Middle frontal gyrus (tissue), 1 donor: ENCODE measurements around the gene A2ML1.
"Not testable (repeated sequence)": the region's sequence is repeated elsewhere in the genome, so short reads cannot be mapped to it uniquely, and the experiment has no call there.

ENCODE experiments used
- DNase-seq: peaks from one replicate; pipeline ENCODE4 v3.0.0-alpha.2; 2015; ENCODE audit warnings: low spot score; ENCODE audit errors: extremely low spot score

A2ML1 gene

GRCh38 chr12:8817856-8818255 lies 4.6 kb upstream of the A2ML1 start:
- no peak for DNase-seq

- no peak for DNase-seq
These were observed 3.9 kb upstream of the A2ML1 start for GRCh38 chr12:8818526-8818925.

GRCh38 chr12:8819666-8819980 lies 2.8 kb upstream of the A2ML1 start:
- DNase-seq, result no peak

- DNase-seq, result not testable (repeated sequence)
These were observed 1.6 kb upstream of the A2ML1 start for GRCh38 chr12:8820676-8821407.

GRCh38 chr12:8821591-8821990 lies 830 bp upstream of the A2ML1 start:
- no peak for DNase-seq

GRCh38 chr12:8823565-8824300 lies 1.3 kb downstream of the A2ML1 start:
- DNase-seq, result no peak

- no peak for DNase-seq
These were observed 5.3 kb downstream of the A2ML1 start for GRCh38 chr12:8827551-8828256.

GRCh38 chr12:8828257-8829124 lies 6.1 kb downstream of the A2ML1 start:
- no peak for DNase-seq

GRCh38 chr12:8829125-8829518 lies 6.7 kb downstream of the A2ML1 start:
- DNase-seq, result no peak

GRCh38 chr12:8829621-8830020 lies 7.2 kb downstream of the A2ML1 start:
- no peak for DNase-seq

GRCh38 chr12:8831116-8831515 lies 8.7 kb downstream of the A2ML1 start:
- DNase-seq, result no peak

GRCh38 chr12:8832500-8832899 lies 10.1 kb downstream of the A2ML1 start:
- DNase-seq, result no peak

GRCh38 chr12:8834230-8834629 lies 11.8 kb downstream of the A2ML1 start:
- DNase-seq, result no peak

- no peak for DNase-seq
These were observed 14.9 kb downstream of the A2ML1 start for GRCh38 chr12:8837291-8837690.

- DNase-seq, result no peak
These were observed 17.9 kb downstream of the A2ML1 start for GRCh38 chr12:8840321-8840720.

GRCh38 chr12:8840938-8841633 lies 18.7 kb downstream of the A2ML1 start:
- DNase-seq, result no peak

GRCh38 chr12:8841778-8842177 lies 19.4 kb downstream of the A2ML1 start:
- DNase-seq, result no peak

GRCh38 chr12:8844665-8845064 lies 22.2 kb downstream of the A2ML1 start:
- DNase-seq, result no peak

GRCh38 chr12:8846305-8846704 lies 23.9 kb downstream of the A2ML1 start:
- DNase-seq, result no peak

GRCh38 chr12:8847435-8847834 lies 25.0 kb downstream of the A2ML1 start:
- no peak for DNase-seq

- DNase-seq, result no peak
These were observed 27.5 kb downstream of the A2ML1 start for GRCh38 chr12:8849876-8850275.
